Progenitor cell of endocrine pancreas (in vitro differentiated cells): Measurements from ENCODE around the gene TMTC2. TPM values are rescaled to one million over a fixed set of nuclear protein-coding genes. Genes with fewer than 3 reads are reported as not detected.

Experiments used
- DNase-seq: peaks from one replicate; pipeline ENCODE4 v3.0.0; 2021; ENCODE audit warnings: low spot score; ENCODE audit not compliant: unreplicated experiment
- H3K27ac Mint-ChIP-seq: 2 replicates; pipeline ENCODE4 v1.8.0; 2021; ENCODE audit warnings: mild to moderate bottlenecking, moderate library complexity, mixed read lengths
- H3K27me3 Mint-ChIP-seq: 2 replicates; pipeline ENCODE4 v1.8.0; 2021; ENCODE audit warnings: mixed read lengths
- H3K36me3 Mint-ChIP-seq: 2 replicates; pipeline ENCODE4 v1.8.0; 2022; ENCODE audit warnings: mixed read lengths; ENCODE audit not compliant: insufficient read depth
- H3K4me1 Mint-ChIP-seq: 2 replicates; pipeline ENCODE4 v1.8.0; 2021; ENCODE audit warnings: low read depth, mixed read lengths
- H3K4me3 Mint-ChIP-seq: 2 replicates; pipeline ENCODE4 v1.8.0; 2021; ENCODE audit warnings: low read depth, mild to moderate bottlenecking, moderate library complexity, mixed read lengths
- H3K9me3 Mint-ChIP-seq: 2 replicates; pipeline ENCODE4 v1.8.0; 2021; ENCODE audit warnings: low read depth, mixed read lengths
- CTCF ChIP-seq: fragments of 200-600 bp; sonication (generic); IDR thresholded peaks from one replicate; pipeline ENCODE4 v1.5.0; 2021; ENCODE audit warnings: antibody characterized with exemption, mild to moderate bottlenecking; ENCODE audit not compliant: unreplicated experiment
- total RNA-seq: library from RNA; stranded (reverse); gene quantifications from 2 replicates; pipeline ENCODE4 v1.2.1, GENCODE V29; 2021

Gene TMTC2
- total RNA-seq, 1 donor from 2014 or later, result 15.4 TPM

- Mint-ChIP-seq H3K27me3 (no peaks in the 10 kb centered on the region), H3K27ac (no peak overlapping the region), H3K9me3 (no peaks in the 10 kb centered on the region), H3K4me3 (no peak overlapping the region), H3K4me1 (peaks cover 10% of the 10 kb centered on the region), H3K36me3 (no peaks in the 10 kb centered on the region)
- no peak for TF ChIP-seq CTCF
- no peak for DNase-seq
Measured at GRCh38 chr12:82876075-82876474, 189.4 kb downstream of the TMTC2 start.

- Mint-ChIP-seq H3K36me3 (no peaks in the 10 kb centered on the region), H3K27ac (no peak overlapping the region), H3K27me3 (no peaks in the 10 kb centered on the region), H3K4me3 (no peak overlapping the region), H3K9me3 (no peaks in the 10 kb centered on the region), H3K4me1 (peaks cover 10% of the 10 kb centered on the region)
- no peak for DNase-seq
- TF ChIP-seq CTCF, result no peak
Measured at GRCh38 chr12:82877963-82878362, 191.3 kb downstream of the TMTC2 start.

GRCh38 chr12:82880442-82880901 is 193.8 kb downstream of the TMTC2 start:
- Mint-ChIP-seq H3K27ac (no peak overlapping the region), H3K36me3 (no peaks in the 10 kb centered on the region), H3K4me3 (no peak overlapping the region), H3K9me3 (no peaks in the 10 kb centered on the region), H3K27me3 (no peaks in the 10 kb centered on the region), H3K4me1 (peaks cover 7% of the 10 kb centered on the region)
- DNase-seq, result no peak
- no peak for TF ChIP-seq CTCF

- no peak for TF ChIP-seq CTCF
- H3K9me3 Mint-ChIP-seq, result no peaks in the 10 kb centered on the region
- H3K4me3 Mint-ChIP-seq, result no peak overlapping the region
- H3K4me1 Mint-ChIP-seq, result no peaks in the 10 kb centered on the region
- no peak for DNase-seq
- H3K27ac Mint-ChIP-seq, result no peak overlapping the region
- no peaks in the 10 kb centered on the region for H3K36me3 Mint-ChIP-seq
- no peaks in the 10 kb centered on the region for H3K27me3 Mint-ChIP-seq
Measured at GRCh38 chr12:82883394-82884355, 197.0 kb downstream of the TMTC2 start.

GRCh38 chr12:82886671-82887340 is 200.1 kb downstream of the TMTC2 start:
- Mint-ChIP-seq H3K4me1 (no peaks in the 10 kb centered on the region), H3K9me3 (no peaks in the 10 kb centered on the region), H3K36me3 (no peaks in the 10 kb centered on the region), H3K27me3 (no peaks in the 10 kb centered on the region), H3K27ac (no peak overlapping the region), H3K4me3 (no peak overlapping the region)
- no peak for TF ChIP-seq CTCF
- DNase-seq, result no peak
